HepG2 (cell line): ENCODE results near the gene MYORG. TPM values are rescaled to one million over a fixed set of nuclear protein-coding genes. Genes with fewer than 3 reads are reported as not detected.

Experiments
- KLF6 ChIP-seq: IDR thresholded peaks from 2 replicates; pipeline ENCODE4 v1.8.0; 2016; ENCODE audit warnings: missing biosample characterization, missing genetic modification reagents
- MAZ ChIP-seq, 2 experiments: sonication (generic) in 1 of 2; formaldehyde crosslinking in 1 of 2; IDR thresholded peaks; 2 replicates each; pipeline versions ENCODE4 v1.5.0 to v1.6.1; 2012 to 2020; ENCODE audit warnings: low read depth in 2 of 2, mild to moderate bottlenecking in 2 of 2, borderline replicate concordance in 1 of 2, improper control_type of control experiment in 1 of 2, low read length in 1 of 2, missing genetic modification reagents in 1 of 2, moderate library complexity in 1 of 2
- PITX1 ChIP-seq: sonication (generic); formaldehyde crosslinking; IDR thresholded peaks from 2 replicates; pipeline ENCODE4 v1.5.1; 2020; ENCODE audit warnings: mild to moderate bottlenecking, missing genetic modification reagents
- ZNF296 ChIP-seq: sonication (generic); formaldehyde crosslinking; conservative IDR thresholded peaks from 2 replicates; pipeline ENCODE4 v1.5.0; 2020; ENCODE audit warnings: mild to moderate bottlenecking, missing genetic modification reagents
- ZNF33B ChIP-seq: sonication (generic); formaldehyde crosslinking; IDR thresholded peaks from 2 replicates; pipeline ENCODE4 v1.5.1; 2020; ENCODE audit warnings: mild to moderate bottlenecking, missing genetic modification reagents
- ZNF451 ChIP-seq: sonication (generic); formaldehyde crosslinking; IDR thresholded peaks from 2 replicates; pipeline ENCODE4 v1.5.0; 2020; ENCODE audit warnings: mild to moderate bottlenecking, missing genetic modification reagents
- ZNF772 ChIP-seq: sonication (generic); formaldehyde crosslinking; IDR thresholded peaks from 2 replicates; pipeline ENCODE4 v1.5.0; 2020; ENCODE audit warnings: mild to moderate bottlenecking, missing genetic modification reagents
- polyA plus RNA-seq, 8 experiments: library from polyadenylated mRNA; depleted of rRNA in 3 of 8; stranded (reverse) in 7 of 8; unstranded in 1 of 8; fragments of >200 nt; fragmentation: Illumina TruSeq in 4 of 8; extraction: Trizol in 4 of 8; gene quantifications; 2 replicates each; pipeline versions ENCODE4 v1.2.1 to v1.2.3, GENCODE V29; 2011 to 2016; ENCODE audit warnings: low read depth in 4 of 8, missing spikeins in 1 of 8, mixed read lengths in 1 of 8; ENCODE audit not compliant: insufficient read depth in 1 of 8
- total RNA-seq, 5 experiments: library from RNA; depleted of rRNA; stranded (reverse); fragments of >200 nt; fragmentation: Illumina TruSeq; extraction: Trizol; gene quantifications; 2 replicates each; pipeline ENCODE4 v1.2.3, GENCODE V29; 2016; ENCODE audit warnings: low read depth in 1 of 5
- TF ChIP-seq, protein P1 (sequence below): sonication (generic); formaldehyde crosslinking; IDR thresholded peaks from 2 replicates; pipeline ENCODE4 v1.4.0; 2020; ENCODE audit warnings: low read depth, missing genetic modification reagents
- TF ChIP-seq, protein P2 (sequence below): sonication (generic); formaldehyde crosslinking; IDR thresholded peaks from 2 replicates; pipeline ENCODE4 v1.5.0; 2020; ENCODE audit warnings: mild to moderate bottlenecking, missing genetic modification reagents, moderate library complexity
- TF ChIP-seq, protein P3 (sequence below): sonication (generic); formaldehyde crosslinking; IDR thresholded peaks from 2 replicates; pipeline ENCODE4 v1.4.0; 2020; ENCODE audit warnings: missing genetic modification reagents
- TF ChIP-seq, protein P4 (sequence below): IDR thresholded peaks from 2 replicates; pipeline ENCODE4 v1.6.1; 2016; ENCODE audit warnings: low read depth
- TF ChIP-seq, protein P5 (sequence below): sonication (generic); formaldehyde crosslinking; IDR thresholded peaks from 2 replicates; pipeline ENCODE4 v1.5.1; 2020; ENCODE audit warnings: missing genetic modification reagents, mild to moderate bottlenecking, borderline replicate concordance
- TF ChIP-seq, protein P6 (sequence below): sonication (generic); formaldehyde crosslinking; IDR thresholded peaks from 2 replicates; pipeline ENCODE4 v1.8.0; 2022; ENCODE audit warnings: missing genetic modification reagents, mild to moderate bottlenecking, borderline replicate concordance

Gene MYORG
- total and polyA plus RNA-seq, 2 of the 13 experiments (the other 11 are each of a cell fraction or from before 2014, with no cell fraction given): 11.1 to 22.4 TPM

DNA sequence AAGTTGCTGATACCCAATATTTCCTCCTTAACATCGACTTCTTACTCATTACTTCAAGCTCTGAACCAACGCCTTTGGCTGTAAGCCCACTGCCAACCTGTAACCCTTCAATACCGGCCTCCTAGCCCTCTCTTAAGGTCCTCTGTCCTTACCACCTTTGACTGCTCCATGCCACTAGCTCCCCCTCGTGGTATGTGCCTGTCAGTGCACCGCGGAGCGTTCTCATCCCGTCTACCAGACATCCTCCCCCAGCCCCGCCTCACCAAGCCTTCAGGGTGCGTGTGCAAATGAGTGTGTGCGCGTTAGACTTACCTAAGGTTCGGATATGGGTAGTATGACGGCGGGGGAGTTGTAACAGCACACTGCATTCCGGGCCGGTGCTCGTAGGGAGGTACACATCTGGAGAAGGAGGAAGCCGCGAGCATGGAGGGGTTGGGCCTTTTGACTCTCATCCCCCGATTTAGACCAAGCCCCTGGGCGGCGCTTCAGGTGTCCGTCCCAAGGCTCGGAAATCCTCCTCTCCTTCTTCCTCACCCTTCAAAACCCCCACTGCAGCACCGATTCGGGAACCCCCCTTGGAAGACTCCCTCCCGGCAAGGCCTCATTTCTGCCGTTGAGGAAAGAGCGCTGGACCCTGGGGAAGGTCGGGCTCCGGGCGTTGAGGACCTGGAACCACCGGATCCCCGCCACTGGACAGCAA lies 2.8 kb upstream of the MYORG start (continued):
- TF ChIP-seq, protein P1, sequence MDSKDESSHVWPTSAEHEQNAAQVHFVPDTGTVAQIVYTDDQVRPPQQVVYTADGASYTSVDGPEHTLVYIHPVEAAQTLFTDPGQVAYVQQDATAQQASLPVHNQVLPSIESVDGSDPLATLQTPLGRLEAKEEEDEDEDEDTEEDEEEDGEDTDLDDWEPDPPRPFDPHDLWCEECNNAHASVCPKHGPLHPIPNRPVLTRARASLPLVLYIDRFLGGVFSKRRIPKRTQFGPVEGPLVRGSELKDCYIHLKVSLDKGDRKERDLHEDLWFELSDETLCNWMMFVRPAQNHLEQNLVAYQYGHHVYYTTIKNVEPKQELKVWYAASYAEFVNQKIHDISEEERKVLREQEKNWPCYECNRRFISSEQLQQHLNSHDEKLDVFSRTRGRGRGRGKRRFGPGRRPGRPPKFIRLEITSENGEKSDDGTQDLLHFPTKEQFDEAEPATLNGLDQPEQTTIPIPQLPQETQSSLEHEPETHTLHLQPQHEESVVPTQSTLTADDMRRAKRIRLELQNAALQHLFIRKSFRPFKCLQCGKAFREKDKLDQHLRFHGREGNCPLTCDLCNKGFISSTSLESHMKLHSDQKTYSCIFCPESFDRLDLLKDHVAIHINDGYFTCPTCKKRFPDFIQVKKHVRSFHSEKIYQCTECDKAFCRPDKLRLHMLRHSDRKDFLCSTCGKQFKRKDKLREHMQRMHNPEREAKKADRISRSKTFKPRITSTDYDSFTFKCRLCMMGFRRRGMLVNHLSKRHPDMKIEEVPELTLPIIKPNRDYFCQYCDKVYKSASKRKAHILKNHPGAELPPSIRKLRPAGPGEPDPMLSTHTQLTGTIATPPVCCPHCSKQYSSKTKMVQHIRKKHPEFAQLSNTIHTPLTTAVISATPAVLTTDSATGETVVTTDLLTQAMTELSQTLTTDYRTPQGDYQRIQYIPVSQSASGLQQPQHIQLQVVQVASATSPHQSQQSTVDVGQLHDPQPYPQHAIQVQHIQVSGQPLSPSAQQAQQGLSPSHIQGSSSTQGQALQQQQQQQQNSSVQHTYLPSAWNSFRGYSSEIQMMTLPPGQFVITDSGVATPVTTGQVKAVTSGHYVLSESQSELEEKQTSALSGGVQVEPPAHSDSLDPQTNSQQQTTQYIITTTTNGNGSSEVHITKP (CRISPR knock-in tag): peak; percentile 36; the same call in 1 of the 2 replicates
- 0 out of 2 replicates have a peak, but pooled peaks have one; percentile 37 for TF ChIP-seq KLF6 (CRISPR knock-in tag)
- TF ChIP-seq ZNF451 (CRISPR knock-in tag): peak; percentile 36; the same call in 1 of the 2 replicates
- 0 out of 2 replicates have a peak, but pooled peaks have one; percentile 2 for TF ChIP-seq ZNF33B (CRISPR knock-in tag)
- 0 out of 2 replicates have a peak, but pooled peaks have one; percentile 48 for TF ChIP-seq ZNF772
- TF ChIP-seq, protein P2, sequence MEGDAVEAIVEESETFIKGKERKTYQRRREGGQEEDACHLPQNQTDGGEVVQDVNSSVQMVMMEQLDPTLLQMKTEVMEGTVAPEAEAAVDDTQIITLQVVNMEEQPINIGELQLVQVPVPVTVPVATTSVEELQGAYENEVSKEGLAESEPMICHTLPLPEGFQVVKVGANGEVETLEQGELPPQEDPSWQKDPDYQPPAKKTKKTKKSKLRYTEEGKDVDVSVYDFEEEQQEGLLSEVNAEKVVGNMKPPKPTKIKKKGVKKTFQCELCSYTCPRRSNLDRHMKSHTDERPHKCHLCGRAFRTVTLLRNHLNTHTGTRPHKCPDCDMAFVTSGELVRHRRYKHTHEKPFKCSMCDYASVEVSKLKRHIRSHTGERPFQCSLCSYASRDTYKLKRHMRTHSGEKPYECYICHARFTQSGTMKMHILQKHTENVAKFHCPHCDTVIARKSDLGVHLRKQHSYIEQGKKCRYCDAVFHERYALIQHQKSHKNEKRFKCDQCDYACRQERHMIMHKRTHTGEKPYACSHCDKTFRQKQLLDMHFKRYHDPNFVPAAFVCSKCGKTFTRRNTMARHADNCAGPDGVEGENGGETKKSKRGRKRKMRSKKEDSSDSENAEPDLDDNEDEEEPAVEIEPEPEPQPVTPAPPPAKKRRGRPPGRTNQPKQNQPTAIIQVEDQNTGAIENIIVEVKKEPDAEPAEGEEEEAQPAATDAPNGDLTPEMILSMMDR: peak; percentile 100
- no peak for TF ChIP-seq PITX1 (CRISPR knock-in tag)
- TF ChIP-seq, protein P3, sequence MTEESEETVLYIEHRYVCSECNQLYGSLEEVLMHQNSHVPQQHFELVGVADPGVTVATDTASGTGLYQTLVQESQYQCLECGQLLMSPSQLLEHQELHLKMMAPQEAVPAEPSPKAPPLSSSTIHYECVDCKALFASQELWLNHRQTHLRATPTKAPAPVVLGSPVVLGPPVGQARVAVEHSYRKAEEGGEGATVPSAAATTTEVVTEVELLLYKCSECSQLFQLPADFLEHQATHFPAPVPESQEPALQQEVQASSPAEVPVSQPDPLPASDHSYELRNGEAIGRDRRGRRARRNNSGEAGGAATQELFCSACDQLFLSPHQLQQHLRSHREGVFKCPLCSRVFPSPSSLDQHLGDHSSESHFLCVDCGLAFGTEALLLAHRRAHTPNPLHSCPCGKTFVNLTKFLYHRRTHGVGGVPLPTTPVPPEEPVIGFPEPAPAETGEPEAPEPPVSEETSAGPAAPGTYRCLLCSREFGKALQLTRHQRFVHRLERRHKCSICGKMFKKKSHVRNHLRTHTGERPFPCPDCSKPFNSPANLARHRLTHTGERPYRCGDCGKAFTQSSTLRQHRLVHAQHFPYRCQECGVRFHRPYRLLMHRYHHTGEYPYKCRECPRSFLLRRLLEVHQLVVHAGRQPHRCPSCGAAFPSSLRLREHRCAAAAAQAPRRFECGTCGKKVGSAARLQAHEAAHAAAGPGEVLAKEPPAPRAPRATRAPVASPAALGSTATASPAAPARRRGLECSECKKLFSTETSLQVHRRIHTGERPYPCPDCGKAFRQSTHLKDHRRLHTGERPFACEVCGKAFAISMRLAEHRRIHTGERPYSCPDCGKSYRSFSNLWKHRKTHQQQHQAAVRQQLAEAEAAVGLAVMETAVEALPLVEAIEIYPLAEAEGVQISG (CRISPR knock-in tag): no peak
- no peak for TF ChIP-seq MAZ (IDR thresholded peaks at IDR 0.05; ENCODE audit: borderline replicate concordance, low read depth, low read length)
- peak; percentile 64; the same call in 1 of the 2 replicates for TF ChIP-seq MAZ (CRISPR knock-in tag; IDR thresholded peaks at IDR 0.05; ENCODE audit: low read depth)
- TF ChIP-seq, protein P4, sequence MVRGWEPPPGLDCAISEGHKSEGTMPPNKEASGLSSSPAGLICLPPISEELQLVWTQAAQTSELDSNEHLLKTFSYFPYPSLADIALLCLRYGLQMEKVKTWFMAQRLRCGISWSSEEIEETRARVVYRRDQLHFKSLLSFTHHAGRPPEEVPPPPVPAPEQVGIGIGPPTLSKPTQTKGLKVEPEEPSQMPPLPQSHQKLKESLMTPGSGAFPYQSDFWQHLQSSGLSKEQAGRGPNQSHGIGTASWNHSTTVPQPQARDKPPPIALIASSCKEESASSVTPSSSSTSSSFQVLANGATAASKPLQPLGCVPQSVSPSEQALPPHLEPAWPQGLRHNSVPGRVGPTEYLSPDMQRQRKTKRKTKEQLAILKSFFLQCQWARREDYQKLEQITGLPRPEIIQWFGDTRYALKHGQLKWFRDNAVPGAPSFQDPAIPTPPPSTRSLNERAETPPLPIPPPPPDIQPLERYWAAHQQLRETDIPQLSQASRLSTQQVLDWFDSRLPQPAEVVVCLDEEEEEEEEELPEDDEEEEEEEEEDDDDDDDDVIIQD (CRISPR knock-in tag): peak; percentile 40; the same call in 1 of the 2 replicates
- TF ChIP-seq, protein P5, sequence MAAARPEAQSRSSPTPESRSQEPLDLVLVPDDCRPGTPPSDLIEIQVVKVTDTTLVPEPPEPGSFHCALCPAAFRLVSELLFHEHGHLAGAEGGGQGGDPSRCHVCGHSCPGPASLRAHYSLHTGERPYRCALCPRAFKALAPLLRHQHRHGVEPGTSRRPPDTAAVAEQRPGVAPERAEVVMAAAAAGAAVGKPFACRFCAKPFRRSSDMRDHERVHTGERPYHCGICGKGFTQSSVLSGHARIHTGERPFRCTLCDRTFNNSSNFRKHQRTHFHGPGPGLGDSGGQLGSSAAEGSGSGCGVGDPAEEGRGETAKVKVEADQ (CRISPR knock-in tag): no peak
- TF ChIP-seq ZNF296 (CRISPR knock-in tag): no peak
- TF ChIP-seq, protein P6, sequence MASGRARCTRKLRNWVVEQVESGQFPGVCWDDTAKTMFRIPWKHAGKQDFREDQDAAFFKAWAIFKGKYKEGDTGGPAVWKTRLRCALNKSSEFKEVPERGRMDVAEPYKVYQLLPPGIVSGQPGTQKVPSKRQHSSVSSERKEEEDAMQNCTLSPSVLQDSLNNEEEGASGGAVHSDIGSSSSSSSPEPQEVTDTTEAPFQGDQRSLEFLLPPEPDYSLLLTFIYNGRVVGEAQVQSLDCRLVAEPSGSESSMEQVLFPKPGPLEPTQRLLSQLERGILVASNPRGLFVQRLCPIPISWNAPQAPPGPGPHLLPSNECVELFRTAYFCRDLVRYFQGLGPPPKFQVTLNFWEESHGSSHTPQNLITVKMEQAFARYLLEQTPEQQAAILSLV: 0 out of 2 replicates have a peak, but pooled peaks have one; percentile 18
